GM10266 (cell line): ENCODE data around the gene KCNAB2.

ENCODE experiments used
- DNase-seq: peaks from one replicate; pipeline ENCODE4 v3.0.0; 2012; ENCODE audit errors: extremely low spot score
- CTCF ChIP-seq: IDR thresholded peaks from 2 replicates; pipeline ENCODE4 v1.5.1; 2012; ENCODE audit warnings: mild to moderate bottlenecking, low read depth; ENCODE audit not compliant: control insufficient read depth, insufficient read depth; ENCODE audit errors: missing control alignments

KCNAB2 gene

GRCh38 chr1:6068932-6069331 is 23.2 kb downstream of the KCNAB2 start:
- no peak for TF ChIP-seq CTCF
- no peak for DNase-seq

DNA sequence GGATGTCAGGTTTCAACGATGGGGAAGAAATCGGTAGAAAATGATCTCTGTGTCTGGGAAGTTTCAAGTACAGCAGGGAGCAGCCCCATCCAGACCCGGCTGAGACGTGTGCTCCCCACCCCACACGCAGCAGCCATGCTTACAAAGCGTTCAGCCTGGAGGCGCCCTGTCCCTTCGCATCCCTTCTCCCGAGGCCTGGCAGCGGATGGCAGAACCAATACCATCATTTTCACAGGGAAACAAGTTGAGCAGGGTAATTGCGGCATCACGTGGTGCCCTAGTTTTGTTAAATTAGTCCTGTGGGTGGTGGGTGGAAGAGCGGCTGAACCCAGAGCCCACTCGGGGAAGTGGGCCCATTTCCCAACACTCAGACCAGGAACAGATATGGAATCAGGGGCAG is 23.9 kb downstream of the KCNAB2 start:
- TF ChIP-seq CTCF: no peak
- no peak for DNase-seq

DNA sequence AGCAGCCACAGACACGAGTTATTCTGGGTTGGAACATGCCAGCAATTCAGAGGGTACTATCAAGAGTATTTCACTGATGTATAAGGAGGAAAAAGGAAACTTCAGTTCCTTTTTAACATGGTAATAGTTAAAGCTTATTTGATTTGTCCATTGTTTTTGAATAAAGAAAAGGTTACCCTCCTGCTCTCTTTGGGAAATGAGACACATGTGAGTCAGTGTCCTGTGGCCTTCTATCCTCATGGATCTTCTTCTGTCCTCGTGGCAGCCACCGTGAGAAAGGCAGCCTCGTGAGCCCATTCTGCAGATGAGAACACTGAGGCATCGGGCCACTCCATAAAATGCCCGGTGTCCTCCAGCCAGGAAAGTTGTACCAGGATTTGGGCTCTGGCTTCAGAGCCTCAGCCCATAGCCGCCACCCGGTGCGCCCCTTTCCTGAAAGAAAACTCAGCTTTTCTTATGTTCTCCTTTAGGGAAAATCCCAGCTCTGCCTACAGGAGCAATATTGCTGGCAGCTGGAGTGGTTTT is 24.8 kb downstream of the KCNAB2 start:
- TF ChIP-seq CTCF: no peak
- DNase-seq: no peak

- DNase-seq: no peak
- no peak for TF ChIP-seq CTCF
These were observed 25.5 kb downstream of the KCNAB2 start for GRCh38 chr1:6071219-6071618.

GRCh38 chr1:6072774-6073479 is 27.2 kb downstream of the KCNAB2 start:
- no peak for TF ChIP-seq CTCF
- no peak for DNase-seq

DNA sequence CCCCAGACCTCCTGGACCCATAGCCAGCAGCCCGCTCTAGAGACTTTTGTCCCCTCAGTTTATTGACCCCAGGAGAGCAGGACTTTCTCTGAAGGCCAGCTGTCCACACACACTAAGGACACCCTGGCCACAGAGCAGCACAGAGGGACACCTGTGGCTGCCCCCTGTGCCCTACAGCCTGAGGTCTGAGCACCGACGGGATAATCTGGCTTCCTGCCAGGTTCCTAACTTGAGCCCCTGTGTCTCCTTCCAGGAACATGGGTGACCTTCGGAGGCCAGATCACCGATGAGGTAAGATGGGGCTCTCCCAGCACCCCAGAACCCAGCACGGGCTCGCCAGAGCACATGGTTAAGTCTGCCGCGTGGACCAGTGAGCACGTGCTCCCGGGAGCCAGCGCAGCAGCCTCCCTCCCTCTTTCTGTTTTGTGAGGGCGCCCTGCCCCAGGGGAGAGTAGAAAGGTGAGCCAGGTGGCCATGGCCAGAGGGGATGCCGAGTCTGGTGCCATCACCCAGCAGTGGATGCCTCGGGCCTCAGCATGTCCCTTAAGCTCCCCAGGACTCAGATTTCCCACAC is 27.9 kb downstream of the KCNAB2 start:
- DNase-seq: no peak
- TF ChIP-seq CTCF: no peak

DNA sequence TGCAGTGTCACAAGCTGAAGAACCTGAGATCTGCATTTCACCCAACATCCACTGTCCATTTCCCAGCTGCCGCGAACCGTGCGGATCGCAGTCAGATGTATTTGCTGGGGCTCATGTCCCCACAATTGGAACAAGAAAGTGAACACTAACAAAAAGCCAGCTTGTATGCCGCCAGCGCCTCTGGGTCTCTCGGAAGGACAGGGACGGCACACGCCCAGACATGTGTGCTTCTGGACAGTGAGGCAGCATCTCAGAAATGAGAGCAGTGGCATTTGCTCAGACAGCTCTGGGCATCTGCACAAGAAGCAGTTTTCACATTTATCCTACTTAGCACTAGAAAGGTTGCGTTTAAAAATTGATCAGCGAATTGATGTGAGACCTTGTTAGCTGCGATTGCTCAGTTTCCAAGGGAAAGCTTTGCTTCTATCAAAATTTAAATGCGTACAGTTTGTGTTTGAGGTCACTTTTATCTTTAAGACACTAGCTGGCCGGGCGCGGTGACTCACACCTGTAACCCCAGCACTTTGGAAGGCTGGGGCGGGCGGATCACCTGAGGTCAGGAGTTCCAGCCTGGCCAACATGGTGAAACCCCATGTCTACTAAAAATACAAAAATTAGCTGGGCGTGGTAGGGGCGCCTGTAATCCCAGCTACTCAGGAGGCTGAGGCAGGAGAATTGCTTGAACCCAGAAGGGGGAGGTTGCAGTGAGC is 28.7 kb downstream of the KCNAB2 start:
- no peak for DNase-seq
- no peak for TF ChIP-seq CTCF
